Naive B cell (primary cell): ENCODE data around the gene CD164L2. TPM values are rescaled to one million over a fixed set of nuclear protein-coding genes. Genes with fewer than 3 reads are reported as not detected.

ENCODE experiments used
- ATAC-seq, 2 donors: fragments of 150-1000 bp; cut with Tn5 transposase; 2 replicates each; pipeline ENCODE4 v1.10.0; 2021; ENCODE audit warnings: low read depth in 2 of 2, mild to moderate bottlenecking in 2 of 2, moderate library complexity in 2 of 2
- DNase-seq: peaks from one replicate; pipeline ENCODE4 v3.0.0; 2022
- H3K27ac Mint-ChIP-seq, 6 donors: one replicate each; pipeline ENCODE4 v1.8.0; 2020 to 2022; ENCODE audit warnings: mild to moderate bottlenecking in 6 of 6, mixed read lengths in 6 of 6, moderate library complexity in 5 of 6, inconsistent platforms in 2 of 6
- H3K27me3 Mint-ChIP-seq, 3 donors: one replicate each; pipeline ENCODE4 v1.8.0; 2021 to 2022; ENCODE audit warnings: mixed read lengths in 3 of 3, mild to moderate bottlenecking in 1 of 3
- H3K36me3 Mint-ChIP-seq, 2 donors: one replicate each; pipeline ENCODE4 v1.8.0; 2020 to 2022; ENCODE audit warnings: mixed read lengths in 2 of 2, inconsistent platforms in 1 of 2, mild to moderate bottlenecking in 1 of 2
- H3K4me1 Mint-ChIP-seq, 3 donors: one replicate each; pipeline ENCODE4 v1.8.0; 2020 to 2022; ENCODE audit warnings: mixed read lengths in 3 of 3, inconsistent platforms in 1 of 3, mild to moderate bottlenecking in 1 of 3, moderate library complexity in 1 of 3
- H3K4me3 Mint-ChIP-seq, 8 donors: one replicate each; pipeline ENCODE4 v1.8.0; 2020 to 2022; ENCODE audit warnings: mild to moderate bottlenecking in 8 of 8, mixed read lengths in 8 of 8, moderate library complexity in 8 of 8, inconsistent platforms in 2 of 8
- H3K9me3 Mint-ChIP-seq, 7 donors: one replicate each; pipeline ENCODE4 v1.8.0; 2020 to 2022; ENCODE audit warnings: mixed read lengths in 7 of 7, mild to moderate bottlenecking in 5 of 7, inconsistent platforms in 2 of 7, moderate library complexity in 1 of 7
- polyA plus RNA-seq, 6 donors: library from polyadenylated mRNA; unstranded; fragments of 300-500 nt; fragmentation: Illumina TruSeq; gene quantifications; one replicate each; pipeline ENCODE4 v1.2.3, GENCODE V29; 2021; ENCODE audit warnings: low read depth in 6 of 6

The CD164L2 gene
- polyA plus RNA-seq, 6 donors from 2014 or later, result not detected

DNA sequence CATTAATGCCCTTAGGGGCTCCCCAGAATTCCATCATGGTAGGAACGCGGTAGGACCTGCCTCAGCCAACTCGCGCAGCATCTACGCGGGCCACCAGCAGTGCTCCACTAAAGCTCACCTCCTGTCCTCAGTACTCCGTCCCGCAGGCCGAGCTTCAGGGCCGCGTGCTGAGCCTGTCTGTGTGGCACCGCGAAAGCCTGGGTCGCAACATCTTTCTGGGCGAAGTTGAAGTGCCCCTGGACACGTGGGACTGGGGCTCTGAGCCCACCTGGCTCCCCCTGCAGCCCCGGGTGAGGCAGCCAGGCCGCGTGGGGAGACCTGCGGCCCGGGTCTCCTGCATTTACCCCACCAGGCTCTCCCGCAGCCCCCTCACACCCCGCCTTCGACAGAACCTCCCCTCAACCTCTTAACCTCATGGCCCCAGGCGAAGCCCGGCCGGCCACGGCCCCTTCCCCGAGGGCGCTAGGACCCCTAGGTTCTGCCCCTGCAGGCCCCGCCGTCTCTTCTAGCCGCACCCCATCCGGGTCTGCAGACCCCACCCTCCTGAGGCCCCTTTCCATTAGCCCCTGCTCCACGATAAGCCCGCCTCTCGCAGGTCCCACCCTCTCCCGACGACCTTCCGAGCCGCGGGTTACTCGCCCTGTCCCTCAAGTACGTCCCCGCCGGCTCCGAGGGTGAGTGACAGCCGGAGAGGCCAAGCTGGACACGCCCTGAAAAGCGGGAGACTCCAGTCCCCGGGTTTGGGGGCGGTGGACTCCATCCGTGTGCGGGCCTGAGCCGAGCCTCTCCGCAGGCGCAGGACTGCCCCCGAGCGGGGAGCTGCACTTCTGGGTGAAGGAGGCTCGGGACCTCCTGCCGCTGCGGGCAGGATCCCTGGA, 32.2 kb downstream of the CD164L2 start:
- no peak for DNase-seq
- ATAC-seq, result no peak
- H3K27me3 Mint-ChIP-seq, result no peaks in the 10 kb centered on the region
- H3K36me3 Mint-ChIP-seq, result peaks cover 0 to 5% of the 10 kb centered on the region in 2 donors
- H3K4me1 Mint-ChIP-seq, result peaks cover 18 to 26% (median 22%) of the 10 kb centered on the region in 3 donors
- no peak overlapping the region for H3K27ac Mint-ChIP-seq
- H3K9me3 Mint-ChIP-seq, result no peaks in the 10 kb centered on the region
- no peak overlapping the region for H3K4me3 Mint-ChIP-seq

DNA sequence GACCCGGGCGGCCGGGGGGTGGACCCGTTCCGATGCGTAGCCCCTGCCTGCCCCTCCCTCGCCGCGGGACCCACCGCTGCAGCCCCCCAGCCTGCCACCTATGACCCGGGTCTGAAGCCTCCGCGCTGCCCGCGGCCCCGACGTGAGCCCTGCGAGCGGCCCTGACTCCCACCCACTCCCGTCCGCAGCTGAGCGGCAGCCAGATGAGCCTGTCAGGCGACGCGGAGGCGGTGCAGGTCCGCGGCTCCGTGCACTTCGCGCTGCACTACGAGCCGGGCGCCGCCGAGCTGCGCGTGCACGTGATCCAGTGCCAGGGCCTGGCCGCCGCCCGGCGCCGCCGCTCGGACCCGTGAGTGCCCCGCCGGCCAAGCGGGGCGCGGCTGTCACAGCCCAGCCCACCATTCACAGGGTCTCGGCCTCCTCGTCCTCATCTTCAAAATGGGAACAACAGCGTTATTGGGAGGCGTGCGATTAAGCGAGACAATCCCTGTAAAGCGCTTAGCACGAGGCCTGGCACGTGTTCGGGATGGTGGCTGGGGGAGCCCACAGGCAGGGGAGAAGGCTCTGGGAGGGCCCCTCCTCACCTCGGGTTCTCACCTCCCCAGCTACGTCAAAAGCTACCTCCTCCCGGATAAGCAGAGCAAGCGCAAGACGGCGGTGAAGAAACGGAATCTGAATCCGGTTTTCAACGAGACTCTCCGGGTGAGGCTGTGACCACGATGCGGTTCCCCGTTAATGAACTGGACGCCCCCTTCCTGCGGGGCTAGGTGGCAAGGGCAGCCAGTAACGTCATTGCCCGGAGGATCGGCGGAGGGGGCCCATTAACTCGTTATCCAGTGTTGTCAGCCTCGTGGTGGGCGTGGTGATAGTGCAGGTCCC, 33.1 kb downstream of the CD164L2 start:
- H3K27me3 Mint-ChIP-seq, result no peaks in the 10 kb centered on the region
- peaks cover 13 to 22% (median 20%) of the 10 kb centered on the region in 3 donors for H3K4me1 Mint-ChIP-seq
- ATAC-seq (peak; percentile 64 to 71), DNase-seq (no peak)
- H3K36me3 Mint-ChIP-seq, result peaks cover 0 to 8% of the 10 kb centered on the region in 2 donors
- no peak overlapping the region for H3K27ac Mint-ChIP-seq
- no peaks in the 10 kb centered on the region for H3K9me3 Mint-ChIP-seq
- H3K4me3 Mint-ChIP-seq, result peak overlapping the region in 2 of 8 donors; percentile 12 to 26

DNA sequence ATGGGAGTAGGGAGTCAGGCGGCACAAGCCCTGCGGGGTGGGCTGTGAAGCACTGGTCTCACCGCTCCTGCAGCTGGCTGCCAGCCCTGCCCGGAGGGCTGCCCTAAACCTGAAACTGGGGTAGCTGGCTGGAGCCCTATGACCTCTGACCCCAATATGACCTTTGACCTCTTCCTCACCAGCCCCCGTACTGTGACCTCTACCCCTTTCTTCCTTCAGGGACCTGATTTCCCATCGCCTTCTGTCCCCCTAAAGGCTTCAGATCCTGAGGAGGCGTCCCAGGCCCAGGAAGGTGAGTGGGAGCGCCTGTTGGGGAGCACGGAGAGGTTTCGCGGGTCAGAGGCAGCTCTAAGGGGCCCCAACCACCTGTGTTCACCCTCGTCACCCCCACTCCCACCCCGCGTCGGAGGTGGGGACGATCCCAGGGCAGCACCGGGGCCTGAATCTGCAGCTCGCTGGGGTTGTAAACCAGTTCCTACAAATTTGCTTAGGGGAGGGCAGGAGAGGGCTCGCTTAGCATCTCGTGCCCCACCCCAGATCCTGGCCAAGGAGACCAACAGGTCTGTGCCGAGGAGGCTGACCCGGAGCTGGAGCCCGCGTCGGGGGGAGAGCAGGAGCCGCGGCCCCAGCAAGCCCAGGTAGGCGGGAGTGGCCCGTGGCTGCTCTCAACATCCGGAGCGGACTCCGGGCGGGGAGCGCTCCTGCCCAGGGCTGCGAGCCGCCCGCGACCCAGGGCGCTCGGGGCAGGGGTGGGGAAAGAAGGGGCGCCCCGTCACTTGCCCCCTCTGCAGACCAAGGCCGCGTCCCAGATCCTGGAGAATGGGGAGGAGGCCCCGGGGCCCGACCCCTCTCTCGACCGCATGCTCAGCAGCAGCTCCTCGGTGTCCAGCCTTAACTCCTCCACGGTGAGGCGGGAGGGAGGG, 34.0 kb downstream of the CD164L2 start:
- ATAC-seq (peak; percentile 70 to 86), DNase-seq (peak; percentile 17)
- no peak overlapping the region for H3K27ac Mint-ChIP-seq
- peaks cover 16 to 26% (median 26%) of the 10 kb centered on the region in 3 donors for H3K4me1 Mint-ChIP-seq
- peaks cover 0 to 8% of the 10 kb centered on the region in 2 donors for H3K36me3 Mint-ChIP-seq
- H3K27me3 Mint-ChIP-seq, result no peaks in the 10 kb centered on the region
- H3K4me3 Mint-ChIP-seq, result peak overlapping the region in 5 of 8 donors; percentile 20 to 78 (median 51)
- no peaks in the 10 kb centered on the region for H3K9me3 Mint-ChIP-seq

DNA sequence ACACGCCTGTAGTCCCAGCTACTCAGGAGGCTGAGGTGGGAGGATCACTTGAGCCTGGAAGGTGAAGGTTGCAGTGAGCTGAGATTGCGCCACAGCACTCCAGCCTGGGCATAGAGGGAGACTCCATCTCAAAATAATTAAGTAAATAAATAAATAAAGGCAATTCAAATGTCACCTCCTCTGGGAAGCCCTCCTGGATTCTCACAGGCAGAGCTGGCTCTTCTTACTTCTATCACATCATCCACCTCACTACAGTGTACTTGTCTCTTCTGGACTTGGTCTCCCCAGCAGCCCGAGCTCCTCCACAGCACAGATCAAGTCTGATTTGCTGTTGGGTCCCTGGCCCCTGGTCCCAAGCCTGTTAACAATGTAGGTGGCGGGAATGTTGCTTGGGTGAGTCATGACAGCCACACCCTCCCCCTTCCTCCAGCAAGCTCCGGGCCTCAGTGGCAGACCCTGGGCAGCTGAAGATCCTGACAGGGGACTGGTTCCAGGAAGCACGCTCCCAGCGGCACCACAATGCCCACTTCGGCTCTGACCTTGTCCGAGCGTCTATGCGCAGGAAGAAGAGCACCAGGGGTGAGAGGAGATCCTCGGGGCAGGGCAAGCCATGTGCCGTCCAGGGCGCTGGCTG, 36.0 kb downstream of the CD164L2 start:
- Mint-ChIP-seq H3K36me3 (peaks cover 0 to 8% of the 10 kb centered on the region in 2 donors), H3K4me3 (peak overlapping the region in 1 of 8 donors; percentile 24)
- ATAC-seq, result no peak

DNA sequence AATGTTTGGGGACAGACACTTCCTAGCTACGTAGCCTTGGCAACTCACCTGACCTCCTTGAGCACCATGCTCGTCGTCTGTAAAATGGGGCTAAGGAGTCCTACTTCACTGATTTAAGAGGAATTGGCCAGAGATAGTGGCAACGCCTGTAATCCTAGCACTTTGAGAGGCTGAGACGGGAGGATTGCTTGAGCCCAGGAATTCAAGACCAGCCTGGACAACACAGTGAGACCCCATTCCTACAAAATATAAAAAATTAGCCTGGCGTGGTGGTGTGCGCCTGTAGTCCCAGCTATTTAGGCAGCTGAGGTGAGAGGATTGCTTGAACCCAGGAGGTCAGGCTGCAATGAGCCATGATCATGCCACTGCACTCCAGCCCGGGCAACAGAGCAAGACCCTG, 36.8 kb downstream of the CD164L2 start:
- H3K4me3 Mint-ChIP-seq, result peak overlapping the region in 3 of 8 donors; percentile 30 to 70 (median 69)
- DNase-seq (no peak), ATAC-seq (no peak)
- no peaks in the 10 kb centered on the region for H3K27me3 Mint-ChIP-seq
- H3K9me3 Mint-ChIP-seq, result no peaks in the 10 kb centered on the region
- peaks cover 37 to 53% (median 45%) of the 10 kb centered on the region in 3 donors for H3K4me1 Mint-ChIP-seq
- H3K36me3 Mint-ChIP-seq, result peaks cover 0 to 8% of the 10 kb centered on the region in 2 donors
- peak overlapping the region in 1 of 6 donors; percentile 28 for H3K27ac Mint-ChIP-seq

More for the DNA sequence above, 36.0 kb downstream of the CD164L2 start:
- Mint-ChIP-seq H3K27me3 (no peaks in the 10 kb centered on the region), H3K4me1 (peaks cover 31 to 46% (median 40%) of the 10 kb centered on the region in 3 donors), H3K9me3 (no peaks in the 10 kb centered on the region), H3K27ac (peak overlapping the region in 4 of 6 donors; percentile 28 to 67 (median 48))
- no peak for DNase-seq

DNA sequence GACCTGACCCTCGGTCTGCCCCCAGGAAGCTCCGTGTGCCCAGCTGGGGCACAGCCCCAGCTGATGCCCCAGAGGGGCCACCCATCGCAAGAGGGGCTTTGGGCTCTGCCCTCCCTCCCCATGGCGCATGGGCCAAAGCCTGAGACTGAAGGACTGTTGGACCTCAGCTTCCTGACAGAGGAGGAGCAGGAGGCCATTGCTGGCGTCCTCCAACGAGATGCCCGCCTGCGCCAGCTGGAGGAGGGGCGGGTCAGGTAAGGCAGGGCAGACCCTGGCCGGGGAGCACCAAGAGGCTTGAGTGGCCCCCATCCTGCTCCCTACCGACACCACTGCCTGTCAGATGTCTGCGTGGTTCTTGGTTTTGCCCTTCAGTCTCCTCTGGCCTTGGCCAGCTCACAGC, 37.9 kb downstream of the CD164L2 start:
- Mint-ChIP-seq H3K27ac (peak overlapping the region in 2 of 6 donors; percentile 18 to 86), H3K4me3 (peak overlapping the region in 4 of 8 donors; percentile 9 to 86 (median 49)), H3K36me3 (peaks cover 0 to 8% of the 10 kb centered on the region in 2 donors), H3K9me3 (no peaks in the 10 kb centered on the region), H3K27me3 (no peaks in the 10 kb centered on the region), H3K4me1 (peaks cover 45 to 64% (median 56%) of the 10 kb centered on the region in 3 donors)
- DNase-seq (no peak), ATAC-seq (no peak)

DNA sequence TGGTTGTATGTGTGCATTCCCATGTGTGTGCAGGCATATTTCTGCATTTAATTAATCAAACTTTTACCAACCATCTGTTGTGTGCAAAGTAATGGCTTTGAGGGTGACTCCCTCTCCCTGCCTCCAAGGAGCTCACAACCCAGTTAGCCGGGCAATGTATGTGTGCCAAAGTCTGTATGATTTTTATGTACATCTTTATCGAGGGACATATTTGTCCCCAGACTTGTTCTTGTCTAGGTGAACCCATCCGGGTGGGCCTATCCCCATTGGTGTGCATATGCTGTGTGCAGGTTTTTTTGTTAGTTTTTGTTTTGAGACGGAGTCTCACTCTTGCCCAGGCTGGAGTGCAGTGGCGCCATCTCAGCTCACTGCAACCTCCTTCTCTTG, 39.5 kb downstream of the CD164L2 start:
- peaks cover 0 to 7% (median 0%) of the 10 kb centered on the region in 7 donors for H3K9me3 Mint-ChIP-seq
- peak overlapping the region; percentile 87 to 98 (median 93) for H3K4me3 Mint-ChIP-seq
- H3K27me3 Mint-ChIP-seq, result no peaks in the 10 kb centered on the region
- H3K36me3 Mint-ChIP-seq, result peaks cover 0 to 8% of the 10 kb centered on the region in 2 donors
- H3K27ac Mint-ChIP-seq, result peak overlapping the region; percentile 87 to 98 (median 94)
- no peak for DNase-seq
- peaks cover 59 to 76% (median 72%) of the 10 kb centered on the region in 3 donors for H3K4me1 Mint-ChIP-seq
- no peak for ATAC-seq

DNA sequence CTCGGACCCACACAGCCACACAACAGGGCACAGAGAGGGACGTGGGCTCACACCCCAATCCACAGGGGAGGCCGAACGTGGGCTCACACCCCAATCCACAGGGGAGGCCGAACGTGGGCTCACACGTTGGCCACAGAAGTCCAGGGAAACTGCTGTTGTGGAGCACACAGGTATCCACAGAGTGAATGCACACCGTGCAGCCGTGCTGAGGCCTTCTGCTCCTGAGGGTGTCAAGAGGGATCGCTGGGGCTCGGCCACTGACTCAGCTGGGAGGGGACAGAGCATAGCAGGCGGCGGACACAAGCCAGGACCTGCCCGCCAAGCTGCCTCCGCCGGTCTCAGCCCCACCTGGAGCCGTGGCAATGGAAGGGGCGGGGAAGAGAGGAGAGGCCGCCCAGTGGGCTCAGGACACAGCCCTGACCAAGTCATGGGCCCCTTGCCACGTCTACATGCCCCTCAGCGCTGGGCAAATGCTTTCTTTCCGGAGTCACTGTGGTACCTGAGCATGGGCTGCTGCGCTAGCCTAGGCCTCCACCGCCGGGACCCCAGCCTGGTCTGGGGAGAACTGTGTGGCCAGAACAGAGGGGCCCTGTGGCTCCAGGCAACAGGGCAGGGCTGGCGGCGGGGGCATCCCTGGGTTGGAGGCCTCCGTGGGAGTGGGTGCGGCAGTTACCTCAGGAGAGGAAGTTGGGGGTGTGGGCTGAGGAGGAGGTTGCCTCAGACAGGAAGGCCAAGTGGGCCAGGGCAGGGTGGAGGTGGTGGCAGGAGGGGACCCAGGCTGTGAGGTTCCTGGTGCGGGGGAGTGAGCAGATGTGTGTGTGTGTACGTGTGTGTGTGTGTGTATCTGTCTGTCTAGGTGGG, 40.1 kb downstream of the CD164L2 start:
- Mint-ChIP-seq H3K4me3 (peak overlapping the region; percentile 87 to 98 (median 93)), H3K27me3 (no peaks in the 10 kb centered on the region), H3K9me3 (peaks cover 0 to 7% (median 0%) of the 10 kb centered on the region in 7 donors), H3K27ac (peak overlapping the region; percentile 87 to 98 (median 94)), H3K4me1 (peaks cover 58 to 77% (median 74%) of the 10 kb centered on the region in 3 donors), H3K36me3 (peaks cover 0 to 8% of the 10 kb centered on the region in 2 donors)
- peak; percentile 55 to 64 for ATAC-seq
- peak; percentile 85 for DNase-seq

DNA sequence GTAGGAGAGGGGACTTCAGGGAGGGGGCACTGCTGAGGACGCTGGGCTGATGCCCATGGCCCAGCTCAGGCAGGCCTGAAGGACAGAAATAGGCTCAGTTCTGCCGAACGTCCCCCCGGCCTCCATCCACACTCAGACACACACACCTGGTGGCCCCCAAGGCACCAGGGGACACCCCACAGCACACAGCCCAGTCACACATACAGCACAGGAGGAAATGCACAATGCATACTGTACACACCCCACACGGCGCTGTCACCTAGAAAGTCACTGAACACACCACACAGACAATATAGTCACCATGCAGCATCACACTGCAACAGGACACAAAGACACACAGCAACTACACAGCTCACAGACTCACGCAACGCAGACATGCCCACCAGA, 40.7 kb downstream of the CD164L2 start:
- Mint-ChIP-seq H3K4me1 (peaks cover 54 to 73% (median 69%) of the 10 kb centered on the region in 3 donors), H3K9me3 (peaks cover 0 to 7% (median 0%) of the 10 kb centered on the region in 7 donors), H3K36me3 (peaks cover 0 to 8% of the 10 kb centered on the region in 2 donors), H3K4me3 (peak overlapping the region; percentile 87 to 98 (median 93)), H3K27ac (peak overlapping the region; percentile 67 to 98 (median 94)), H3K27me3 (no peaks in the 10 kb centered on the region)
- no peak for ATAC-seq
- DNase-seq, result no peak

DNA sequence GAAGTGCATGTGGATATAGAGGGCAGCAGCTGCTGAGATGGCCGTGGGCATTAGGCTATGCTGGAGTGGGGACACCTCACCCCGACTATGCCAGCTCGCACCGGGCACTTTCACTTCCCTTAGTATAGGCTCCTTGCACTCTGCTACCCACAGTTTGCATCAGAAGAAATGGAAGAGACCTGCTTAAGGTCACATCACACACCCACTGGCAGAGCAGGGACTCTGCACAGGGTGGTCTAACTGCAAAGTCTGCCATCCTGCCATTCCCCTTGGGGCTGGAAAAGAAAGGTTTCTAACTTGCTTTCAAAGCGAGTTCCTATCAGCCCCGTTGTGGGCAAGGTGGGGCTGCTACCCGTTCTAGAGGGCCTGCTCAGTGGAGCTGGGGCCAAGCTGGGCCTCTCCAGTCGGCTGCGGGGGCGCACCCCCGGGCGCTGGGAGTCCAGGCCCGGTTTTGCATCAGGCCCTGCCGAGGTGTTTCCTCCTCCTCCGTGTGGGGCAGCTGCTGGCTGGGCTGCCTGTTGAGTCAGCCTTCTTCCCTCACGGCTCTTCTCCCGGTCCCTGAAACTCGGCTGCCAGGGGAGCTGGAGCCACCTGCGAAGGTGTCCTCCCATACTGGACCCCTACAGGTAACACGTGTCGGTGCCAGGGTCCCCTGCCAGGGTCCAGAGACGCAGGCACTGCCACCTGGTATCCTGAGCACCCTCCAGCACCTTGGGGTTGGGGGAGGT, 41.4 kb downstream of the CD164L2 start, which contains the start of gene SYTL1:
Gene SYTL1, plus strand, starts transcription at position 498 of the 728 bp plus-strand sequence. CDS start 3,313 bp downstream, outside the sequence.
- Mint-ChIP-seq H3K27ac (peak within 1 kb of the TSS; percentile 87 to 98 (median 96)), H3K9me3 (peaks cover 0 to 7% (median 0%) of the 10 kb centered on the region in 7 donors), H3K36me3 (peaks cover 0 to 8% of the 10 kb centered on the region in 2 donors), H3K4me3 (peak within 1 kb of the TSS; percentile 87 to 98 (median 93)), H3K4me1 (peaks cover 51 to 76% (median 66%) of the 10 kb centered on the region in 3 donors), H3K27me3 (no peaks in the 10 kb centered on the region)
- ATAC-seq (peak; percentile 82 to 88), DNase-seq (peak; percentile 87)
